Lung (tissue), 12 donors: ENCODE measurements around the gene FAM234B. TPM values are rescaled to one million over a fixed set of nuclear protein-coding genes. Genes with fewer than 3 reads are reported as not detected.
"Not testable (repeated sequence)": the region's sequence is repeated elsewhere in the genome, so short reads cannot be mapped to it uniquely, and the experiment has no call there.

ENCODE experiments used
- ATAC-seq: fragments of 200-7000 bp; cut with Tn5 transposase; one replicate; pipeline ENCODE4 v1.9.1; 2020; ENCODE audit warnings: moderate number of reproducible peaks; ENCODE audit not compliant: insufficient read depth, low FRiP score
- DNase-seq, 3 donors: peaks; one replicate each; pipeline ENCODE4 v3.0.0-alpha.2; 2013 to 2017
- H3K27ac ChIP-seq, 2 donors: one replicate each; pipeline ENCODE4 v1.5.1; 2013; ENCODE audit warnings: mild to moderate bottlenecking in 2 of 2, moderate library complexity in 2 of 2, control low read depth in 1 of 2, inconsistent platforms in 1 of 2, low read depth in 1 of 2, low read length in 1 of 2
- H3K27me3 ChIP-seq, 3 donors: one replicate each; pipeline ENCODE4 v1.5.1; 2013; ENCODE audit warnings: low read length in 2 of 3; ENCODE audit not compliant: control insufficient read depth in 3 of 3, insufficient read depth in 3 of 3
- H3K36me3 ChIP-seq, 4 donors: one replicate each; pipeline ENCODE4 v1.5.1; 2013; ENCODE audit warnings: low read length in 4 of 4, mild to moderate bottlenecking in 1 of 4, moderate library complexity in 1 of 4; ENCODE audit not compliant: control insufficient read depth in 4 of 4, insufficient read depth in 4 of 4
- H3K4me1 ChIP-seq, 5 donors: one replicate each; pipeline ENCODE4 v1.5.1; 2013; ENCODE audit warnings: low read length in 5 of 5, mild to moderate bottlenecking in 2 of 5, moderate library complexity in 1 of 5; ENCODE audit not compliant: control insufficient read depth in 5 of 5, insufficient read depth in 5 of 5
- H3K4me3 ChIP-seq: one replicate; pipeline ENCODE4 v1.5.1; 2013; ENCODE audit warnings: mild to moderate bottlenecking, control low read depth, moderate library complexity
- H3K9ac ChIP-seq, 2 donors: one replicate each; pipeline ENCODE4 v1.5.1; 2013; ENCODE audit warnings: low read length in 2 of 2, control low read depth in 1 of 2; ENCODE audit not compliant: insufficient read depth in 1 of 2
- H3K9me3 ChIP-seq, 4 donors: one replicate each; pipeline ENCODE4 v1.5.1; 2013; ENCODE audit warnings: low read length in 3 of 4, mild to moderate bottlenecking in 1 of 4, moderate library complexity in 1 of 4; ENCODE audit not compliant: control insufficient read depth in 4 of 4, insufficient read depth in 3 of 4
- WGBS, 2 donors: extraction: QIAGEN DNeasy Blood & Tissue Kit; methylation state at CpG; one replicate each; pipeline ENCODE4 v1.1.7; 2013; 5-methylcytosine and 5-hydroxymethylcytosine counted together
- polyA plus RNA-seq, 2 donors: library from polyadenylated mRNA; stranded (reverse); fragments of 200-250 nt; gene quantifications; one replicate each; pipeline ENCODE4 v1.2.1, GENCODE V29; 2013
- total RNA-seq, 2 donors: library from RNA; depleted of rRNA in 1 of 2; stranded (reverse); fragments of >200 nt in 1 of 2; gene quantifications; one replicate each; pipeline ENCODE4 v1.2.1, GENCODE V29; 2014 to 2021
- TF ChIP-seq, protein P1 (sequence below): IDR thresholded peaks from 2 replicates; pipeline ENCODE4 v1.5.1; 2012; ENCODE audit warnings: mild to moderate bottlenecking; ENCODE audit errors: control extremely low read depth, extremely low read depth
- donor health status: control.
- donor health status: control.
- donor health status: Bipolar disorder and iron deficiency.
- donor health status: healthy.
- donor health status: DM: yes; HTN: yes; CAD: no.

Gene FAM234B
- total and polyA plus RNA-seq, 4 donors = 1.4 to 10.4 (median 6.3) TPM

DNA sequence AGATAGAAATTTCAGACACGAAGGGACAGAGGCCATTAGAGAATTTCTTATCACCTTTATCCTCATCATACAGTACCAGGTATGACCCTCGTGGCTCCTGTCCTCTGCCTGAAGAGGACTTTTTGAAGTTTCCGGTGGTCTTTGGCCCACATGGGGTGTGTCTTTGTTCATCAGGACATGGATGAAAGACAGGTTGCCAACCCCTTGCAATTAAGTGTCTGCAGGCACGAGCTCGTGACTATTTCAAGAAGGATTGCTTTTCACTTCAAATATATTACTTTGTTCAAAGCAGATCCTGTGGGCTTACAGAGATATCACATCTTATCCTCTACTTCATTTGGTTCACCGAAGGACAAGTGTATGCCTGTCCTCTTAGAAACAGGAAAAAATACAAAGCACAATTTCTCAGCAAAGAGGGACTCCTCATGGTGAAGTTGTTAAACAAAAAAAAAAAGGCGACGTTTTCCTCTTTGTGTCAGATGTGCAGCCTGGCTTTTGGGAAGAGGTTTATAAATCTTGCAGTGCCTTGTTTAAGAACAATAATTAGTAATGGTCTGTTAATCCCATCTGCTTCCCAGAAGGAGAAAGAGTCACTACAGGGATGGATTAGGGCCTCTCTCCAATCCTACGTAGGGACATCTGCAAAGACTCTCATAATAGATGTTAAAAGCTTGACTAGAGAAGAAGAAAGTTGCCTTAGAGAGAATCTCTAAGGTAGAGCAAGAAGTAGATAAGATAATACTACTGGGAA lies 13.5 kb upstream of the FAM234B start:
- ATAC-seq = no peak
- 73 to 89% methylated on average over 9 of the region's 9 CpGs for WGBS, 2 donors

DNA sequence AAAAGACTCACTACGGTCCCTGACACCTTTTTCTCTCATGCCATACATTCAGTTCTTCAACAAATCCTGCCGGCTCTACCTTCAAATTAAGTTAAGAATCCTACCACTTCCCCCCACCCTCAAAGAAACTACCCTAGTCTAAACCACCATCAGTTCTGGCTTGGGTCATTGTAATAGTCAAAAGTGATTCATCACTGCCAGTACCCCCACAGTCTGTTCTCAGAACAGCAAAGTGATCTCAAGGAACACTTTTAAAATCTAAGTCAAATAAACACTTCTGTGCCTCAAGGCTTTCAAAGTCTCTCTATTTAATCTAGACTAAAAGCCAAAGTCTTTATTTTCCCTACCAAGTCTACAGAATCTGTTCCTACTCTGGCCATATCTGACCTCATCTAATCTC lies 12.0 kb upstream of the FAM234B start:
- TF ChIP-seq, protein P1, sequence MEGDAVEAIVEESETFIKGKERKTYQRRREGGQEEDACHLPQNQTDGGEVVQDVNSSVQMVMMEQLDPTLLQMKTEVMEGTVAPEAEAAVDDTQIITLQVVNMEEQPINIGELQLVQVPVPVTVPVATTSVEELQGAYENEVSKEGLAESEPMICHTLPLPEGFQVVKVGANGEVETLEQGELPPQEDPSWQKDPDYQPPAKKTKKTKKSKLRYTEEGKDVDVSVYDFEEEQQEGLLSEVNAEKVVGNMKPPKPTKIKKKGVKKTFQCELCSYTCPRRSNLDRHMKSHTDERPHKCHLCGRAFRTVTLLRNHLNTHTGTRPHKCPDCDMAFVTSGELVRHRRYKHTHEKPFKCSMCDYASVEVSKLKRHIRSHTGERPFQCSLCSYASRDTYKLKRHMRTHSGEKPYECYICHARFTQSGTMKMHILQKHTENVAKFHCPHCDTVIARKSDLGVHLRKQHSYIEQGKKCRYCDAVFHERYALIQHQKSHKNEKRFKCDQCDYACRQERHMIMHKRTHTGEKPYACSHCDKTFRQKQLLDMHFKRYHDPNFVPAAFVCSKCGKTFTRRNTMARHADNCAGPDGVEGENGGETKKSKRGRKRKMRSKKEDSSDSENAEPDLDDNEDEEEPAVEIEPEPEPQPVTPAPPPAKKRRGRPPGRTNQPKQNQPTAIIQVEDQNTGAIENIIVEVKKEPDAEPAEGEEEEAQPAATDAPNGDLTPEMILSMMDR = no peak
- no peak overlapping the region for H3K4me3 ChIP-seq
- no peaks in the 10 kb centered on the region for H3K9me3 ChIP-seq
- no peak overlapping the region for H3K9ac ChIP-seq
- 76 to 97% methylated on average over 2 of the region's 2 CpGs for WGBS, 2 donors
- no peaks in the 10 kb centered on the region for H3K4me1 ChIP-seq
- ATAC-seq (peak; percentile 27), DNase-seq (no peak)
- no peak overlapping the region for H3K27ac ChIP-seq
- H3K27me3 ChIP-seq = no peaks in the 10 kb centered on the region
- no peaks in the 10 kb centered on the region for H3K36me3 ChIP-seq

More for the DNA sequence above, 13.5 kb upstream of the FAM234B start:
- no peak for DNase-seq
- TF ChIP-seq, protein P1 = no peak
- H3K9me3 ChIP-seq = no peaks in the 10 kb centered on the region
- H3K27ac ChIP-seq = no peak overlapping the region
- H3K36me3 ChIP-seq = no peaks in the 10 kb centered on the region
- H3K4me1 ChIP-seq = no peaks in the 10 kb centered on the region
- no peak overlapping the region for H3K4me3 ChIP-seq
- H3K9ac ChIP-seq = no peak overlapping the region
- no peaks in the 10 kb centered on the region for H3K27me3 ChIP-seq

DNA sequence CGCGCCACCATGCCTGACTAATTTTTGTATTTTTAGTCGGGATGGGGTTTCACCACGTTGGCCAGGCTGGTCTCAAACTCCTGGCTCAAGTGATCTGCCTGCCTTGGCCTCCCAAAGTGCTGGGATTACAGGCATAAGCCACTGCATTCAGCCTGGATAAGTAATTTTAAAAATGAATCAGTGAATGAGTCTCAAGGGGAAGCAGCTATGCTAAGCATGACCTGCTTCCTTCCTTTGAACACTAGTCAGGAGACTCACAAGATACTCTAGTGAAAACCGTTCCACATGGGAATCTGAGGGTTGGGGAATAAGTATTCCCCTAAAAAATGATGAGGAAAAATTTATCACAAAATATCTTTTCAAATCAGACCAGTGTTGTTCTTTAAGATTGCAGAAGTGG lies 10.7 kb upstream of the FAM234B start:
- H3K27ac ChIP-seq = no peak overlapping the region
- TF ChIP-seq, protein P1 = no peak
- H3K4me3 ChIP-seq = no peak overlapping the region
- H3K27me3 ChIP-seq = no peaks in the 10 kb centered on the region
- H3K4me1 ChIP-seq = no peaks in the 10 kb centered on the region
- no peak overlapping the region for H3K9ac ChIP-seq
- H3K36me3 ChIP-seq = no peaks in the 10 kb centered on the region
- WGBS, 2 donors = 88 to 89% methylated on average over 5 of the region's 5 CpGs
- DNase-seq = no peak
- H3K9me3 ChIP-seq = no peaks in the 10 kb centered on the region
- no peak for ATAC-seq

DNA sequence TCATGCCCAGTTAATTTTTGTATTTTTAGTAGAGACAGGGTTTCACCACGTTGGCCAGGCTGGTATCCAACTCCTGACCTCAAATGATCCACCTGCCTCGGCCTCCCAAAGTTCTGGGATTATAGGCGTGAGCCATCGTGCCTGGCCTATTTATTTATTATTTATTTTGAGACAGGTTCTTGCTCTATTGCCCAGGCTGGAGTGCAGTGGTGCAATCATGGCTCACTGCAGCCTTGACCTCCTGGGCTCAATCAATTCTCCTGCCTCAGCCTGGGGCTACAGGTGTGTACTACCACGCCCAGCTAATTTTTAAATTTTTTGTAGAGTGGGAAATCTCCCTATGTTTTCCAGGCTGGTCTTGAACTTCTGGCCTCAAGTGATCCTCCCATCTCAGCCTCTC lies 8.8 kb upstream of the FAM234B start:
- not testable (repeated sequence) for ATAC-seq, H3K4me1 ChIP-seq, H3K4me3 ChIP-seq, H3K27me3 ChIP-seq, H3K9ac ChIP-seq, H3K27ac ChIP-seq, H3K36me3 ChIP-seq, DNase-seq, H3K9me3 ChIP-seq
- 92 to 93% methylated on average over 5 of the region's 5 CpGs for WGBS, 2 donors
